CD4-positive, alpha-beta T cell (primary cell): ENCODE data around the gene INPP4B. TPM values are rescaled to one million over a fixed set of nuclear protein-coding genes. Genes with fewer than 3 reads are reported as not detected.

Source experiments
- ATAC-seq: fragments of 200-7000 bp; cut with Tn5 transposase; one replicate; pipeline ENCODE4 v1.10.0; 2022; ENCODE audit warnings: mild to moderate bottlenecking; ENCODE audit not compliant: poor library complexity
- CTCF ChIA-PET: fragments of 350-600 bp; sonication (Branson Sonifier 250); formaldehyde crosslinking; loops from one replicate; lab custom pipeline; 2021; ENCODE audit warnings: antibody characterized with exemption, inconsistent platforms; lab: Charles Lee
- POLR2A ChIA-PET: fragments of 350-600 bp; sonication (Branson Sonifier 250); formaldehyde crosslinking; loops from one replicate; lab custom pipeline; 2021; ENCODE audit warnings: antibody characterized with exemption, inconsistent platforms; lab: Charles Lee
- DNase-seq, 14 experiments: peaks; one replicate each; pipeline ENCODE4 v3.0.0-alpha.2; 2013 to 2020; ENCODE audit warnings: mixed read lengths in 2 of 14
- H3K27ac ChIP-seq, 2 donors: one replicate each; pipeline versions ENCODE4 v1.5.1 to v1.7.0; 2013; ENCODE audit warnings: low read length in 2 of 2, low read depth in 1 of 2, mild to moderate bottlenecking in 1 of 2
- H3K27me3 ChIP-seq, 2 experiments: 1 replicate in 1 of 2; 2 replicates in 1 of 2; pipeline versions ENCODE4 v1.6.1 to v1.7.0; 2013; ENCODE audit warnings: low read length in 2 of 2, control low read depth in 1 of 2, mild to moderate bottlenecking in 1 of 2, moderate library complexity in 1 of 2; ENCODE audit not compliant: insufficient read depth in 2 of 2, control insufficient read depth in 1 of 2
- H3K36me3 ChIP-seq: one replicate; pipeline ENCODE4 v1.6.1; 2013; ENCODE audit warnings: low read length, control low read depth; ENCODE audit not compliant: insufficient read depth
- H3K4me1 ChIP-seq: one replicate; pipeline ENCODE4 v1.6.1; 2013; ENCODE audit warnings: low read length, control low read depth; ENCODE audit not compliant: insufficient read depth
- H3K4me3 ChIP-seq: one replicate; pipeline ENCODE4 v1.5.1; 2013; ENCODE audit warnings: mild to moderate bottlenecking, low read length, moderate library complexity
- H3K9me3 ChIP-seq, 2 experiments: 1 replicate in 1 of 2; 2 replicates in 1 of 2; pipeline versions ENCODE4 v1.6.1 to v1.7.0; 2013; ENCODE audit warnings: low read length in 2 of 2, mild to moderate bottlenecking in 2 of 2, control low read depth in 1 of 2, moderate library complexity in 1 of 2; ENCODE audit not compliant: control insufficient read depth in 1 of 2, insufficient read depth in 1 of 2
- H3K27ac Mint-ChIP-seq: one replicate; pipeline ENCODE4 v1.8.0; 2020; ENCODE audit warnings: mixed read lengths
- H3K27me3 Mint-ChIP-seq: one replicate; pipeline ENCODE4 v1.8.0; 2021; ENCODE audit warnings: mixed read lengths
- H3K36me3 Mint-ChIP-seq: one replicate; pipeline ENCODE4 v1.8.0; 2021; ENCODE audit warnings: low read depth, mixed read lengths
- H3K4me1 Mint-ChIP-seq: one replicate; pipeline ENCODE4 v1.8.0; 2021; ENCODE audit warnings: low read depth, mixed read lengths
- H3K4me3 Mint-ChIP-seq: one replicate; pipeline ENCODE4 v1.8.0; 2020; ENCODE audit warnings: mild to moderate bottlenecking, mixed read lengths
- H3K9me3 Mint-ChIP-seq: one replicate; pipeline ENCODE4 v1.8.0; 2020; ENCODE audit warnings: mixed read lengths
- CTCF ChIP-seq: fragments of 200-600 bp; IDR thresholded peaks from one replicate; pipeline ENCODE4 v1.8.0; 2022; ENCODE audit warnings: antibody characterized with exemption, mild to moderate bottlenecking
- intact Hi-C, 2 experiments: fragments of 100-400 bp; cut with DNase I in 1 of 2; cut with micrococcal nuclease in 1 of 2; formaldehyde crosslinking; loops; one replicate each; pipeline versions ENCODE4 v1.15.1 to v1.9.0; 2023 to 2025; cut with DNase I, micrococcal nuclease
- total RNA-seq, 174 experiments: library from RNA in 2 of 174; stranded (reverse) in 2 of 174; gene quantifications; one replicate each; pipeline ENCODE4 v1.2.3 and lab custom pipeline; 2021 to 2026

Gene INPP4B
- total RNA-seq, 2 experiments from 2014 or later: 50.7 to 53.8 TPM

- Histone ChIP-seq H3K27ac (no peak overlapping the region), H3K36me3 (no peaks in the 10 kb centered on the region), H3K27me3 (no peaks in the 10 kb centered on the region), H3K9me3 (no peaks in the 10 kb centered on the region), H3K4me1 (peaks cover 3% of the 10 kb centered on the region), H3K4me3 (no peak overlapping the region)
- DNase-seq (peak in 3 of 14 experiments; percentile 6 to 20 (median 8)), ATAC-seq (no peak)
- Mint-ChIP-seq H3K27me3 (no peaks in the 10 kb centered on the region), H3K9me3 (peaks cover 2% of the 10 kb centered on the region), H3K4me3 (no peak overlapping the region), H3K4me1 (peaks cover 25% of the 10 kb centered on the region), H3K36me3 (no peaks in the 10 kb centered on the region), H3K27ac (no peak overlapping the region)
- POLR2A ChIA-PET: interaction anchor here (0.6 kb wide), 1 partner anchor 84 kb away, joined by 3 read pairs; no protein-coding TSS in a partner anchor
- no peak for TF ChIP-seq CTCF
- CTCF ChIA-PET: no interaction called here
- intact Hi-C loops: no loop called here
These were observed 402.6 kb downstream of the INPP4B start for GRCh38 chr4:142443469-142443868.

- H3K27me3 ChIP-seq: no peaks in the 10 kb centered on the region
- H3K36me3 ChIP-seq: no peaks in the 10 kb centered on the region
- H3K4me1 ChIP-seq: no peaks in the 10 kb centered on the region
- Mint-ChIP-seq H3K27ac (no peak overlapping the region), H3K4me1 (peaks cover 7% of the 10 kb centered on the region), H3K9me3 (peaks cover 4% of the 10 kb centered on the region), H3K4me3 (no peak overlapping the region), H3K27me3 (no peaks in the 10 kb centered on the region), H3K36me3 (no peaks in the 10 kb centered on the region)
- H3K27ac ChIP-seq: no peak overlapping the region
- CTCF ChIA-PET: interaction anchor here (0.9 kb wide), 2 partner anchors 16 to 127 kb away, joined by 3 to 4 read pairs; no protein-coding TSS in a partner anchor
- POLR2A ChIA-PET: interaction anchor here (1.0 kb wide), 1 partner anchor 127 kb away, joined by 3 read pairs; no protein-coding TSS in a partner anchor
- no peak for TF ChIP-seq CTCF
- no peak for DNase-seq
- no peak for ATAC-seq
- no peak overlapping the region for H3K4me3 ChIP-seq
- intact Hi-C loops: no loop called here
- no peaks in the 10 kb centered on the region for H3K9me3 ChIP-seq
These were observed 406.0 kb downstream of the INPP4B start for GRCh38 chr4:142440093-142440492.

- no peak for DNase-seq
- Histone ChIP-seq H3K4me1 (no peaks in the 10 kb centered on the region), H3K4me3 (no peak overlapping the region), H3K27ac (no peak overlapping the region), H3K9me3 (no peaks in the 10 kb centered on the region), H3K27me3 (no peaks in the 10 kb centered on the region), H3K36me3 (no peaks in the 10 kb centered on the region)
- H3K27me3 Mint-ChIP-seq: no peaks in the 10 kb centered on the region
- H3K36me3 Mint-ChIP-seq: no peaks in the 10 kb centered on the region
- peaks cover 20% of the 10 kb centered on the region for H3K4me1 Mint-ChIP-seq
- no peak for TF ChIP-seq CTCF
- no peak for ATAC-seq
- H3K9me3 Mint-ChIP-seq: peaks cover 3% of the 10 kb centered on the region
- no peak overlapping the region for H3K4me3 Mint-ChIP-seq
- intact Hi-C loops: loop anchor here in 1 of 2 experiments (10.0 kb wide), 2 partner anchors 311 to 409 kb away; partner anchors contain the start of gene INPP4B
- H3K27ac Mint-ChIP-seq: no peak overlapping the region
- POLR2A ChIA-PET: no interaction called here
- CTCF ChIA-PET: no interaction called here
These were observed 410.4 kb downstream of the INPP4B start for GRCh38 chr4:142435599-142436235.
